ENCODE data around the gene FBLN5.

FBLN5 gene

GRCh38 chr14:91869556-91869955, 77.9 kb downstream of the FBLN5 start:
- Histone ChIP-seq H3K4me3 (ENCODE audit: low read depth, low read length, poor library complexity, severe bottlenecking) (no peak overlapping the region), H3K9me2 (ENCODE audit: low read depth, low read length) (no peaks in the 10 kb centered on the region), H2AFZ (ENCODE audit: low read length) (no peak overlapping the region), H3K4me2 (ENCODE audit: low read length) (peak overlapping the region; percentile 42), H3K36me3 (ENCODE audit: insufficient read depth, low read length) (no peaks in the 10 kb centered on the region), H3K4me1 (ENCODE audit: insufficient read depth, low read length, severe bottlenecking) (peaks cover 89% of the 10 kb centered on the region), H3K9ac (ENCODE audit: low read length) (peak overlapping the region; percentile 13; the same call in 1 of the 2 replicates), H3K9me3 (ENCODE audit: low read length) (no peaks in the 10 kb centered on the region), H3K27ac (ENCODE audit: low read depth, low read length, poor library complexity, severe bottlenecking) (peak overlapping the region; percentile 99), H3F3A (ENCODE audit: insufficient read depth, low read length) (no peaks in the 10 kb centered on the region), H3K79me2 (ENCODE audit: insufficient read depth, low read length) (no peaks in the 10 kb centered on the region), H3K27me3 (ENCODE audit: insufficient read depth, low read length) (no peaks in the 10 kb centered on the region), H4K20me1 (ENCODE audit: insufficient read depth, low read length) (no peaks in the 10 kb centered on the region)
- TF ChIP-seq EZH2 (IDR thresholded peaks at IDR 0.05; ENCODE audit: borderline replicate concordance, low read length) (no peak), CTCF (IDR thresholded peaks at IDR 0.05; ENCODE audit: low read length) (no peak)

- H3K79me2 ChIP-seq (ENCODE audit: insufficient read depth, low read length) = no peaks in the 10 kb centered on the region
- no peaks in the 10 kb centered on the region for H3K9me2 ChIP-seq (ENCODE audit: low read depth, low read length)
- no peaks in the 10 kb centered on the region for H3K36me3 ChIP-seq (ENCODE audit: insufficient read depth, low read length)
- TF ChIP-seq EZH2 (IDR thresholded peaks at IDR 0.05; ENCODE audit: borderline replicate concordance, low read length) = no peak
- TF ChIP-seq CTCF (IDR thresholded peaks at IDR 0.05; ENCODE audit: low read length) = no peak
- H3K4me3 ChIP-seq (ENCODE audit: low read depth, low read length, poor library complexity, severe bottlenecking) = peak within 1 kb of the TSS; percentile 53
- peak within 1 kb of the TSS; percentile 47; the same call in 1 of the 2 replicates for H3K9ac ChIP-seq (ENCODE audit: low read length)
- H4K20me1 ChIP-seq (ENCODE audit: insufficient read depth, low read length) = no peaks in the 10 kb centered on the region
- H3K9me3 ChIP-seq (ENCODE audit: low read length) = no peaks in the 10 kb centered on the region
- H3F3A ChIP-seq (ENCODE audit: insufficient read depth, low read length) = no peaks in the 10 kb centered on the region
- H3K27ac ChIP-seq (ENCODE audit: low read depth, low read length, poor library complexity, severe bottlenecking) = peak within 1 kb of the TSS; percentile 99
- H3K4me2 ChIP-seq (ENCODE audit: low read length) = peak within 1 kb of the TSS; percentile 70
- peaks cover 70% of the 10 kb centered on the region for H3K4me1 ChIP-seq (ENCODE audit: insufficient read depth, low read length, severe bottlenecking)
- no peaks in the 10 kb centered on the region for H3K27me3 ChIP-seq (ENCODE audit: insufficient read depth, low read length)
- 0 out of 2 replicates have a peak within 1 kb of the TSS, but pooled peaks have one; percentile 18 for H2AFZ ChIP-seq (ENCODE audit: low read length)
Observed at GRCh38 chr14:91867316-91867988, 80.0 kb downstream of the FBLN5 start, which contains the start of gene TC2N. TSS of gene TC2N (minus strand) at chr14:91867536. CDS start at chr14:91813769, 53,767 bp downstream.

- H3K9me2 ChIP-seq (ENCODE audit: low read depth, low read length) = no peaks in the 10 kb centered on the region
- no peaks in the 10 kb centered on the region for H3K36me3 ChIP-seq (ENCODE audit: insufficient read depth, low read length)
- H3K27ac ChIP-seq (ENCODE audit: low read depth, low read length, poor library complexity, severe bottlenecking) = peak overlapping the region; percentile 81
- H2AFZ ChIP-seq (ENCODE audit: low read length) = 0 out of 2 replicates have a peak overlapping the region, but pooled peaks have one; percentile 18
- H3K27me3 ChIP-seq (ENCODE audit: insufficient read depth, low read length) = no peaks in the 10 kb centered on the region
- H3K4me2 ChIP-seq (ENCODE audit: low read length) = peak overlapping the region; percentile 70
- H4K20me1 ChIP-seq (ENCODE audit: insufficient read depth, low read length) = no peaks in the 10 kb centered on the region
- TF ChIP-seq EZH2 (IDR thresholded peaks at IDR 0.05; ENCODE audit: borderline replicate concordance, low read length) (no peak), CTCF (IDR thresholded peaks at IDR 0.05; ENCODE audit: low read length) (no peak)
- H3F3A ChIP-seq (ENCODE audit: insufficient read depth, low read length) = no peaks in the 10 kb centered on the region
- peak overlapping the region; percentile 47; the same call in 1 of the 2 replicates for H3K9ac ChIP-seq (ENCODE audit: low read length)
- H3K79me2 ChIP-seq (ENCODE audit: insufficient read depth, low read length) = no peaks in the 10 kb centered on the region
- H3K4me3 ChIP-seq (ENCODE audit: low read depth, low read length, poor library complexity, severe bottlenecking) = peak overlapping the region; percentile 53
- peaks cover 68% of the 10 kb centered on the region for H3K4me1 ChIP-seq (ENCODE audit: insufficient read depth, low read length, severe bottlenecking)
- no peaks in the 10 kb centered on the region for H3K9me3 ChIP-seq (ENCODE audit: low read length)
Observed at GRCh38 chr14:91866511-91867295, 80.8 kb downstream of the FBLN5 start.

All from OCI-LY1 (cell line).